ENCODE data around the gene BAIAP2.
"Not testable (repeated sequence)": the region's sequence is repeated elsewhere in the genome, so short reads cannot be mapped to it uniquely, and the experiment has no call there.

The BAIAP2 gene

DNA sequence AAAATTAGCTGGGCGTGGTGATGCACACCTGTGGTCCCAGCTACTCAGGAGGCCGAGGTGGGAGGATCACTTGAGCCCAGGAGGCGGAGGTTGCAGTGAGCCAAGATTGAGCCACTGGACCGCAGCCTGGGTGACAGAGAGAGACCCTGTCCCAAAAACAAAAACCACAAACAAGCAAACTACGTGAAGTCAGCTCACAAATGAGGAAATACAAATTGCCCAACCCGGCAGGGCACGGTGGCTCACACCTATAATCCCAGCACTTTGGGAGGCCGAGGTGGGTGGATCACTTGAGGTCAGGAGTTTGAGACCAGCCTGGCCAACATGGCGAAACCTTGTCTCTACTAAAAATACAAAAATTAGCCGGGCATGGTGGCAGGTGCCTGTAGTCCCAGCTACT lies 111.3 kb downstream of the BAIAP2 start:
- DNase-seq = not testable (repeated sequence)

- no peak for DNase-seq
These were observed 112.8 kb downstream of the BAIAP2 start for GRCh38 chr17:81147701-81148100.

DNA sequence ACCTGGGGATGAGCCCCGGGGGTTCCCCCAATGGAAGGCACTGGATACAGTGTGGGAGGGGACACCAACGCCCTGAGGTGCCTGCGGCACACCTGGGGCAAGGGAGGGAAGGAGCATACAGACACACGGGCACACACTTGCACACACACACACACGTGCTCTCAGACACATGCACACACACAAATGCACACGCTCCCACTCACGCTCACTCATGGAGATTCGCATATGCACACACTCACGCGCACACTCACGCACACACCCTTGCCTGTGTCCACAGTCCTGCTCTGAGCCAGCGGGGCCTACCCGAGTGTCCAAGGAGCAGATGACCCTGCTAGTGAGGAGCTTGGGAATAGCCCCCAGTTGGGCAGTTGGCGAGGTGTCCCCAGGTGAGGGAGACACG lies 113.6 kb downstream of the BAIAP2 start:
- DNase-seq = no peak

DNA sequence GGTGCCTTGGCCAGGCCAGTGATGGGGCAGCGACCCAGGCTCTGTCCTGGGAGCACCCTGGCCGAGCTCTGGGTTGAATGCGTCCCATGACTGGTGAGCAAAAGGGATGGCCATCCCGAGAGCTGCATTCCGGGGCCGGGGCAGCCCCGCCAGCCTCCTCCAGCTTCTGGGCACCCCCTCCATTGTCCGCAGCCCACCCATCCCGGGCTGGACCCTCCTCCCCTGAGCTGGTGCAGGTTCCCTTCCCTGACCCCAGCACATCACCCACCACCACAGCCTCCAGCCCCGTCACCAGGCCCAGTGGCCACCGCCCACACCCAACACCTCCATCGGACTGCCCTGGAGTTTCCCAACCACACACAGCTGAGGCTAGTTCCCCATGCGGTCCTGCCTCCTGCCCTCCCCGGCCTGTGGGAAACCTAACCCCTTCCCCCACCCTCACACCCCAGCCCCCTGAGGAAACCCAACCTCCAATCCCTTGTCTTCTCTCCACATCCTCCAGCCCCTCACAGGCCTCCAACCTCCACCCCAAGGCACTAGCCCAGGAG lies 114.1 kb downstream of the BAIAP2 start:
- no peak for DNase-seq

GRCh38 chr17:81150377-81151077 lies 115.6 kb downstream of the BAIAP2 start:
- no peak for DNase-seq

- DNase-seq = no peak
These were observed 116.3 kb downstream of the BAIAP2 start for GRCh38 chr17:81151278-81151677.

DNA sequence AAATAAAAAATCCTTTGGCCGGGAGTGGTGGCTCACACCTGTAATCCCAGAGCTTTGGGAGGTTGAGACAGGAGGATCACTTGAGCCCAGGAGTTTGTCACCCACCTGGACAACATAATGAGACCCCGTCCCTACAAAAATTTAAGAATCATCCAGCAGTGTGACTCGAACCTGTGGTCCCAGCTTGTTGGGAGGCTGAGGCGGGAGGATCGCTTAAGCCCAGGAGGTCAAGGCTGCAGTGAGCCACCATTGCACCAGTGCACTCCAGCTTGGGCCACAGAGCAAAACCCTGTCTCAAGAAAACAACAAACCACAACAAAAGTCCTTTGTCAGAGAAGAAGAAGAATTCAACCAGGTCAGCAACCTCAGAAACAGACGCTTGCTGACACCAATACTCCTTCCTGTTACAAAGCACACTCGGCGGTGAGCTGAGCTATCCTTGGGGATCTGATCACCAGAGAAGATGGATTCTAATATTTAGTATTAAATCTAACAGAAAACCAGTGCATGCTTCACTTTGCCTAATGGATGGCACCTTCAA lies 117.4 kb downstream of the BAIAP2 start:
- DNase-seq = no peak

GRCh38 chr17:81153340-81153803 lies 118.4 kb downstream of the BAIAP2 start:
- DNase-seq = no peak

GRCh38 chr17:81154016-81154415 lies 119.1 kb downstream of the BAIAP2 start:
- not testable (repeated sequence) for DNase-seq

DNA sequence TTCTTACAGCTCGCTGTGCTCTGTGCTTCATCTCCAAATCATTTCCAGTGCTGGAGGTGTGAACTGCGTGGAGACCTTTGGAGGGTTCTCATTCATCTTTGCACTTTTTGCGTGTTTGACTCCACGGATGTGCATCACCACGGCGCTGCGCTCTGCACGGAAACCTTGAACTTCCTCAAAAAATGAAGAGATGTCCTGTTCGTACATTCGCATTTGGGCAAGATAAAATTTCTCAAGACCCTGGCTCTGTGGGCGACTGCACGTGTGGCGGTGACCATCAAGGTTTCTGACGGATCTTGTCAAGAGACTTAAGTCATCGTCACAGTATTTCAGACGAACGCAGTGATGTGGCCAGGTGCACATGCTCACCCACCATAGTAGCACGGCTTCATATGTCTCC lies 120.0 kb downstream of the BAIAP2 start:
- no peak for DNase-seq

DNA sequence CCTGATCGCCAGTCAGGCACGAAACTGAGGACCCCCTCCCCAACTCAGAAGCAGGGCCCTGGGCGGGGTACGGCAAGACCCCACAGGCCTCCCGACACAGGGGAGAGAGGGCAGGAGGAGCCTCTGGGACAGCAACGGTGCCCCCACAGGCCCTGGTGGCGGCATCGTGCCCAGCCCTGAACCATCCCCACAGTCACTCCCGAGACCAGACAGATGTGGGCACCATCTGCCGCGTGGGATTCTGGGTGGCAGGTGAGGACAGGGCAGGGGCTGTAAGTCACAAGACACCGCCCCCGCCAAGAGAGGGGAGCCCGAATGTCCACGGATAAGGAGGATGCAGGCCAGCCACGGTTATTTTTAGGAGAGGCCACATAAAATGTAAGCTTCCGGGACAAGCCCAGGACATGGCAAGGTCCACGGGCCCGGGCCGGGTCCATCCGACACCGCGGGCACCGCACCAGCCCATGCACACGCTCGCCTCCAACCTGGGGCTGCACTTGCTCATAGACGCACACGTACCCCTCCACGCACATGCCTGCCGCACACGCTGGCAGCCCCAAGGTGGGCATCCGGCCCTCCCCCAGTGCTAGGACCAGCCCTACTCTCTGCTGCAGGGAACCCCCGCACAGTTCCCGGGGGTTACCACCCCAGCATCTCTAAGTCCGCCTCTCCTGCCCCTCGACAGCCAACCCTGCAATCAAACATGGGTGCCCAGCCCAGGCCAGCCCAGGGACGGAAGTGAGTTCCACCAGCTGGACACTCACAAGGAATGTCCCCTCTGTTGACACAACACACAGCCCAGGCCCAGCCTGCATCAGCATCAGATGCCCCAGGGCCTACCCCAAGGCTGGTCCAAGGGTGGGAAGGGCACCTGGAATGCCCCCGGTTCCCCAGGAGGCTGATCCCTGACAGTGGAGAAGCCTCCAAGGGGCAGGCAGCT lies 122.2 kb downstream of the BAIAP2 start:
- DNase-seq = no peak

DNA sequence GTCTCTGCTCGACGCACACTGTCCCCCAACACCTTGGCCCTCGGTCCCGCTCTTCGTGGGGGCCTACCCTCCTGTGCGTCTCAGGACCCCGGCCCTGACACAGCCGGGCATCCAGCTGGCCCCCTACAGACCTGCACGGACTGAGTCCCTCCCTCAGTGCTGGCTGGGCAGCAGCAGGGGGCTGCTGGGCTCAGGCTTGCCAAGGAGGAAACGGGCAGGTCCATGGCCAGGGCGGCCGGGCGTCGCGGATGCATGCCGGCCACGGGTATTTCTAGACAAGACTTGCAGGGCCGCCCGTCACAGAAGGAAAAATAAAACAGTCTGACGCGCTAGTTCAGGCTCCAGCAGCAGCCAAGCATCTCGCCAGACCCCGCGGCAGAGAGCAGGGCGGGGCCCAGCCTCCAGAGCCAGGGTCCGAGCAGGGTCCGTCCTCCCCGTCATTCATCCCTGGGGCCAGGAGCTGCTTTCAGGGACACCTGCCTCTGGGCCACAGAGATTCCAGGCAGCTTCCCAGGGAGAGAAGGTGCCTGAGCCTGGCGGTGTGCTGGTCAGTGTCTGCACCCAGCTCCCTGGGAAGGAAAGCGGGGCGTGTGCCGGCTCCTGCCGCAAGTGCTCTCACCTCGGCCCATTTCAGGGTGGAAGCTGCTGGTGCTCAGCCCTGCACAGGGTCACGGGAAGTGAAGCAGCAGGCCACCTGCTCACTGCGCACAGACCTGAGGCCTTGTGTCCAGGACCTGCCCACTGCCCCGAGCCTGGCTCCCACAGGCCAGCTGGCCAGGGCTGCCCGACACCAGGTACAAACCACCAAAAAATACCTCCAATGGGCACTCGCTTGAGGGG lies 123.1 kb downstream of the BAIAP2 start:
- DNase-seq = no peak

GRCh38 chr17:81158688-81159590 lies 124.0 kb downstream of the BAIAP2 start:
- no peak for DNase-seq

DNA sequence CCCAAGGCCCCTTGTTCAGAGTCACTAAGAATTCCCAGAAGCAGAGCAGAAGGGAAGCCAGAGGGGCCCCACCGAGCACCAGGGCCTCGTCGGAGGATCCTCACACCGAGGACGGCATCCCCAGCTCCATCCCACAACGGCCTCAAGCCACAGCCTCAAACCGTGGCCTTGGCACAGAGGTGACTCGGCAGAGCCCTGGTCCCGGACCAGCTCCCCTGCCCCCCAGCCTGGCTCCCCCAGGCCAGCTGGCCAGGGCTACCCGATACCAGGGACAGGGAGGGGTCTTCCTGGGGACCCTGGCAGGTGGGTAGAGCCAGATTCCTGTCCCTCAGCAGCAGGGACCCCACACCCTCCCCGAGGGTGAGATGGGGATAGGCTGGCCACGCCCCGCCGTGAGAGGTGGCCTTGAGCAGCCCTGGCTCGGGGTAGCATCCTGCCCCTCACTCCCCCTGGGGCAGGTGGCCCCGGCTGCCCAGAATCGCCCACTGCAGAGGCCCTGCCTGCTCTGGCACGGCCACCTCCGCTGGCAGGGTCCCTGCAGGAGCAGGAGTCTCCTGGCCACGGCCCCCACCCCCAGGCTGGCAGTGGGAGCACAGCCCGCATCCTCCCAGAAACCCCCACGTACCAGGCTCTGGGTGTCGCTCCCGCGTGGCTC lies 124.8 kb downstream of the BAIAP2 start:
- no peak for DNase-seq

DNA sequence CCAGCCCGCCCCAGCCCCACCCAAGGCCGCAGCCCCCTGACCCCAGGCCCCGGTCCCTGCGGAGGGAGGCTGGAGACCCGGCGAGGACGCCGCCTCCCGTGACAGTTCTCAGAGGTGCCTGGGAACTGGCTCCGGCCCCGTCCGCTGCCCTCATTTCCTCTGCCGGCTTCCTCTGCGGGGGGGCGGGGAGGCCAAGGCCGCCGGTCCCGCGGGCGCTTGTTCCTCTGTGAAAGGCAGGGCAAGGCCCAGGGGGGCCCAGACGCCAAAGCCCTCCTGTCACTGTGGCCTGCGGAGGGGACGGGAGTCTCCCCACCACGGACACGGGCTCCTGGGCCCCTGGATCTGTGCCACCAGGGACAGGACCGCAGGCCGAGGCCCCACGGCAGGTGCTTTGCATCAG lies 125.4 kb downstream of the BAIAP2 start:
- no peak for DNase-seq

DNA sequence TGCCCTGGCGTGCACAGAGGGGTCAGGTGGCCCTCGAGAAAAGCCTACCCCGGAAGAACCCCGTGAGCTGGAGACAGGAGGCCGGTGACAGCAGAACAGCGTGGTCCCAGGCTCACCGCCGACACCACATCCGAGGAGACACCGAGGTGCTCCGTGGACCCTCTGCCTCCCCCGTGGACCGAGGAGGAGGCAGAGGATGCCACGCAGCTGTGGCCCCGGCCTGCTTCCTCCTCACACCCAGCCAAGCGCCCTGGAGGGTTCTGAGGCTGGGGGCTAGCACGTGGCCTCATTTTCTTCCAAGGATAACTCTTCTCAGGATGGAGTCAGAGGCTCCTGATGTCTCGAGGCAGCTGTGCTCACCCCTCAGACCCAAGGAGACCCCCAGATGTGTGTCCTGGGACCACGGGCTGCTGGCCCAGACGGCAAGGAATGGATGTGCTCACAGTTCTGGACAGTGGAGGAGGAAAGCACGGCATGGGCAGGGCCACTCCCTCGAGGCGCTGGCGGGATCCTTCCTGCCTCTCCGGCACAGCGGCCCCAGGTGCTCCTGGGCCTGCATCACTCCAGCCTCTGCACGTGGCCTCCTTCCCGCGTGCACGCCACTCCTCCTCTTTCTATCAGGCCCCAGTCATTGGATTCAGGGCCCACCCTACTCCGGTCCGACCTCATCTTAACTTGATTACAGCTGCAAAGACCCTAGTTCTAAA lies 125.9 kb downstream of the BAIAP2 start:
- no peak for DNase-seq

GRCh38 chr17:81161536-81161935 lies 126.6 kb downstream of the BAIAP2 start:
- no peak for DNase-seq

- no peak for DNase-seq
These were observed 127.0 kb downstream of the BAIAP2 start for GRCh38 chr17:81161972-81162371.

- DNase-seq = no peak
These were observed 127.5 kb downstream of the BAIAP2 start for GRCh38 chr17:81162491-81162890.

DNA sequence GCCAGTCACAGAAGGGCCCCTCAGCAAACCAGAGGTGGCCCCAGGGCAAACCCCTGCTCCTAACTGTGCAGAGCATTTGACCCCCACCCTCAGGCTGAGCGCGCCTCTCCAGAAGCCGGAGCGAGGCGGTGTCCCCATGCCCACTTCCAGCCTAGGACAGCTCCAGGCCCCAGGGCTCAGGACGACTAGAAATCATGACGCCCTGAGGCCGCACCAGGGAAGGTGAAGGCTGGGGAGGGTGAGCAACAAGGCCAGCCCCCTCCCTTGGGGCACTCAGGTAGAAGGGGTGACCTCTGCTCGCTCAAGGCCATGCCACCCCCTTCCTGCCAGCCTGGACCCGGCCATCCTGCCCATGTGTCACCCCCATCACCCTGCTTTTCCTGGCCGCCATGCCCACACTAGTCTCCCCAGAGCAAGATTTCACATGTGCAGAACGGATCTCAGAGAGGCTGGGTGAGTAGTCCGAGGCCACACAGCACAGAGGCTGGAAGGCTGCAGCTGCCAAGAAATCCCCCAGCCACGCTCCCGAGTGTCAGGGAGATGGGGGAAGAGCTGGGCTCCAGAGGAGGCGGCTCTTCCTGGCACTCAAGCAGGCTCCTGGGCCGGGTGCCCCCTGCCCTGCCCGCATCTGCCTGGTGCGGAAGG lies 128.2 kb downstream of the BAIAP2 start:
- DNase-seq = no peak
